Superior temporal gyrus (tissue), 1 donor: Measurements from ENCODE around the gene TBX21.
"Not testable (repeated sequence)": the region's sequence is repeated elsewhere in the genome, so short reads cannot be mapped to it uniquely, and the experiment has no call there.

Experiments
- DNase-seq: peaks from one replicate; pipeline ENCODE4 v3.0.0-alpha.2; 2016; ENCODE audit errors: extremely low spot score

The TBX21 gene

GRCh38 chr17:47773649-47774048 lies 40.6 kb downstream of the TBX21 start:
- DNase-seq = not testable (repeated sequence)

- no peak for DNase-seq
Observed at GRCh38 chr17:47774331-47774730, 41.3 kb downstream of the TBX21 start.

- DNase-seq = no peak
Observed at GRCh38 chr17:47774987-47775580, 42.0 kb downstream of the TBX21 start.

GRCh38 chr17:47776330-47777197 lies 43.5 kb downstream of the TBX21 start:
- peak; percentile 44 for DNase-seq

- no peak for DNase-seq
Observed at GRCh38 chr17:47778184-47778635, 45.2 kb downstream of the TBX21 start.

- DNase-seq = no peak
Observed at GRCh38 chr17:47781397-47781796, 48.4 kb downstream of the TBX21 start.

GRCh38 chr17:47785538-47786123 lies 52.6 kb downstream of the TBX21 start:
- DNase-seq = no peak

- DNase-seq = peak; percentile 36
Observed at GRCh38 chr17:47789611-47790561, 56.9 kb downstream of the TBX21 start.

- DNase-seq = no peak
Observed at GRCh38 chr17:47791025-47791424, 58.0 kb downstream of the TBX21 start.

- no peak for DNase-seq
Observed at GRCh38 chr17:47792457-47792856, 59.4 kb downstream of the TBX21 start.

- no peak for DNase-seq
Observed at GRCh38 chr17:47792979-47793378, 59.9 kb downstream of the TBX21 start.
